ENCODE results near the gene ADAT3.

The ADAT3 gene

DNA sequence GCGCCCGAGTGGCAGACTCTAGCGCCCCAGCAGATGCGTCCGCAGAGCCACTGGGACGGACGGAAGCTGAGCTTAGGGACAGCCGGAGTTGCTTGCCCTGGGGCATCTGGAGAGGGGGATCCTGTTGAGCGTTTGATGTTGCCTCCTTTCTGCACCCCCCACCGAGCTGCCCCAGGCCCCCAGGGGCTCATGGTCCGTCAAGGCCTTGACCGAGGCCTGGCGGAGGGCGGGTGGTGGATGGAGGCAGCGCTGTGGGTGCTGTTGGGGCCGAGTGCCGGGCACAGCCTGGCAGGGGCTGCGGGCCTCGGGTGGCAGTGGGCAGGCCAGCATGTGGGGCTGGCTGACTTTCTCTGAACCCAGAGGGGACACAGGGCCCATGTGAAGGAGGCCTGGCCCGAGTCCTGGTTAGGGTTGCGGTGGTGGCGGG is 38.5 kb downstream of the ADAT3 start:
- no peak for DNase-seq

GRCh38 chr19:1944088-1944915 is 39.1 kb downstream of the ADAT3 start:
- DNase-seq: no peak

DNA sequence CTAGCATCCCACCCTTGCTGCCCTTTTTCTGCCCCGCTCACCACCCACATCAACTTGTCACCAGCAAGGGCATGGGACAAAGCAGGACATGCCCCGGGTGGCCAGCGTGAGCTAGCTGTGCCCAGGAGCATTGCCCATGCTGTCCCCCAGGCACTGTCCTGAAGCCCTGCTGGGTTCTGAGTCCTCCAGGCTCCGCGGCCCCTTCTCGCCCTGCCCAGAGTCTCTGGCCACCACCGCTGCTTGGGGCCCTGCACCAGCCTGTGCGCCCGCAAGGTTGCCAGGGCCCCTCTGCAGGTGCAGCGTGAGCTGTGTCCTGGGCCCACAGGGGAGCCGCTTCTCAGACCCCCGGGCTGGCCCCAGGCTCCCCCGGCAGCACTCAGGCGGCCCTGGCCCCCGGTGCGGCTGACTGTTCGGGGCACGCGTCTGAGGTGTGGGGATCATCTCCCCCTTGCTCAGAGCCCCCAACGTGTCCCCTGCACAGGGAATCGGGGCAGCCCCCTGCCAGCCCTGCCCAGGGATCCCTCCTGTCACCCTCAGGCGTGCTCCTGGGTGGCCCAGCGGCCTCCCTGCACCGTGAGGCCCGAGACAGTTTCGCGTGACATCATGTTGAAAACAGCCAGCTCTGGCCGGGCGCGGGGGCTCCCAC is 39.8 kb downstream of the ADAT3 start:
- DNase-seq: no peak

DNA sequence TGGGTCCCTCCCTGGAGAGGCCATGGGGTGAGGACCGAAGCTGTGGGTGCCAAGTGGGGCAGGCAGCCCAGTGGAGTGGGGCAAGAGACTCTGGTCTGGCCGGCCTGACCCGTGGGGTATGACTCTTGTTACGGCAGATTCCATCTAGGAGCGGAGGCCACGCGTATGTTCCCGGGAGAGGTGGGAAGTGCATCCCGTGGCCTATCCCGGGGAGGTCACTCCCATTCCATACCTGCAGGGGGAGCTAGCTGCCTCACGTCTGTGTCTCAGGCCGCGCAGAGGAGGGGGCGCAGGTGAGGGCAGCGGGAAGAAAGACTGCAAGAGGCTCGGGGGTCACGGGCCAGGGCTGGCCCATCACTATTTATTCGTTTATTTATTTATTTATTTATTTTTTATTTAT is 40.7 kb downstream of the ADAT3 start:
- peak; percentile 38 for DNase-seq

GRCh38 chr19:1947651-1948209 is 42.5 kb downstream of the ADAT3 start:
- DNase-seq: no peak

GRCh38 chr19:1949304-1950101 is 44.3 kb downstream of the ADAT3 start:
- DNase-seq: no peak

GRCh38 chr19:1950640-1951039 is 45.4 kb downstream of the ADAT3 start:
- DNase-seq: no peak

DNA sequence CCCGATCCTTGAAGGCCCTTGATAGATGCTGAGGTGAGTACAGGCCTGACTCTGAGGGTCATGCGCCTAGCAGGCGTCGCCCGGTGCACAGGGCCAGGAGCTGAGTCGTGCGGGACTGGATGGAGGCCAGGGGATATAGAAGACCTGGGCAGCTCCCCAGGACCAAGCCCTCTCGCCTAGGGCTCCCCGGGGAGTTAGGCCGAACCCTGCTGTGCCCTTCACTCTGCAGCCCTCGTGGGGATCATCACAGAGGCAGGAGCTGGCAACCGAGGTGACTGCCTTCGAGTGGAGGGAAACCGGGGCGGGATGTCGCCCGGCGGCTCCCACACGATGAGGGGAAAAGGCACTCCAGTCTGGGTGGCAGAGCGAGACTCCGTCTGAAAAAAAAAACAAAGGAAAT is 47.4 kb downstream of the ADAT3 start:
- no peak for DNase-seq

DNA sequence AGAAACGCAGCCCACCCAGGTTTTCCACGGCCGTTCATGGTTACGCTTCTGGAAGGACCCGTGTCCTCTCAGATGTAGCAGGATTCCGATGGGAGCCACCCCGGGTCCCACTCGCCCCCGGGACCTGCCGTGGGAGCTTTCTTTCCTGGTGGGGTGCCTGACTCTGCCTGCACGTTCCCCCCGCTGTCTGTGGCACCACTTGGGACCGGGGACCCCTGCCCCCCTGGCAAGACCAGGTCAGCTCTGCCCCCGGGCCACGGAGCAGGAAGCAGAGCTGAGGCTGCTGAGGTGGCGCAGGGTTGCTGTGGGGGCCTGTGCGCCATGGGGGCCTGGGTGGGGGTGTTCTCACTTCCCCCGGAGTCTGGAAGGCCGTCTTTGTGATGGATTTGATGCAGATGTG is 47.8 kb downstream of the ADAT3 start:
- no peak for DNase-seq

- DNase-seq: no peak
Observed at GRCh38 chr19:1953441-1954094, 48.4 kb downstream of the ADAT3 start.

DNA sequence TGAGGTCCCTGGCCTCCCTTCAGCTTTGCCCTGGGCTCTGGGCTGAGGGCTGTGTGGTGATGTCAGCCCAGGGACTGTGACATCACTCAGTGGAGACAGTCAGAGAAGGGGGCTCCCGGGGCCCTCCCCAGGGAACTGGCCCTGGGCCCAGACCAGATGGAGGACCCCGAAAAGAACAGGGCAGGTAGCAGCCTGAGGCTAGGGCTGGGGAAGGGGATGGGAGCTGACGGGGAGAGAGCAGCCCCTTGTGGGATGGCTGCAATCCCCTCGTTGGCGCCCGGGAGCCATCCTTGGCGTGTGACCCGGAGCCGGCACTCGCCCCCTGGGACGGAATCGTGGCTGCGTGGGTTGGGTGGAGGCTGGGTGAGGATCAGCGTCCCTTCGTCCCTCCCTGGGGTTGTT is 49.3 kb downstream of the ADAT3 start:
- no peak for DNase-seq

DNA sequence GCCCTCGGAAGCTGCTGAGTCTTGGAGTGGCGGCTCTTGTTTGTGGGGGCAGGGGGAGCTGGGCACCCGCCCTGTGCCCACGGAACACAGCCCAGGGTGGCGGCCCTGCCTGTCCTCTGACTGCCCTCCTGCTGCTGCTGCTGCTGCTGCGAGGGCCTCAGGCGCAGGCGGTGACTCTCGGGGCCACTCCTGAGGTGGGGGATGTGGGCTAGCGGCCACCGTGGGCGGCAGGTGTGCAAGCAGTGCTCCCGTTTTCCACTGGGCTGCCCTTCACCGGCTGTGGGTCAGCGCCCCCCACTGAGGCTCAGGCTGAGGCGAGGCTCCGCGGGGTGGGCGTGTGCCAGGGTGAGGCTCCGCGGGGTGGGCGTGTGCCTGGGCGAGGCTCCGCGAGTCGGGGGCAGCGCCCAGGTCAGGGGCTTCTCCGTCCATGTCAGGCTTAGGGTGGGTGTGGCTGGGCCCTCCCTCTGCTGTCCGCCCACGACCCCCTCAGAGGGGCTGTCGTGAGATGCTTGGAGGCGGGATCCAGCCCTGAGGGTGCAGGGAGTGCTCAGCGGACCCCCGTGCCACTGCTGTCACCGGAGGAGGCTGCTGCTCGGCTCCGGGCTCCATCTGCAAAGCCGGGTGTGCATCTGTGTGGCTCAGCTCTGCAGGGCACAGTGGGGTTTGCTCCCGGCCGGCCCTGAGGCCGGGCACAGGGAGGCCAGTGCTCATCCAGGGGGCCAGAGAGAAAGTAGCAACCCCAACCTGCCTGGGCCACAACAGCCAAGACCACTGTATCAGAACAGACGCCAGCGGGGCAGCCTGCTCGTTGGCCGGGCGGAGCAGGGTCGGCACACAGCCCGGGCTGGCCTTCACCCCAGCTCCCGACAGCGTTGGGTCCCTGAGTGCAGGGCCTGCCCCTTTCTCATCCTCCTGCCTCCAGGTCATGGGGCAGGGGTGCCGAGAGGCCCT is 50.2 kb downstream of the ADAT3 start:
- no peak for DNase-seq

DNA sequence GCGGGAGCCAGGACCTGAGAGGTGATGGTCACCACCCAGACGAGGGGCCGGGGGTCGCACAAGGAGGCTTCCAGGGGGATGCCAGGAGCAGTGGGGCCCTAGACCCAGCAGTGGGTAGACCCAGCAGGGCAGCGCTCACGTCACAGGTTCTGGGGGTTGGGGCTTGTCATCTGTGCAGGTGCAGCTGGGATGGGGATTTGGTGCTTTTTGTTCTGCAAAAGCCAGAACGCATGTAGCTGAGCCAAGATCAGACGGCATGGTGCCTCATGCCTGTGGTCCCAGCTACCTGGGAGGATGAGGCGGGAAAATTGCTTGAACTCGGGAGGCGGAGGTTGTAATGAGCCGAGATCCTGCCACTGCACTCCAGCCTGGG is 50.9 kb downstream of the ADAT3 start:
- DNase-seq: no peak

GRCh38 chr19:1956868-1957492 is 51.8 kb downstream of the ADAT3 start:
- no peak for DNase-seq

DNA sequence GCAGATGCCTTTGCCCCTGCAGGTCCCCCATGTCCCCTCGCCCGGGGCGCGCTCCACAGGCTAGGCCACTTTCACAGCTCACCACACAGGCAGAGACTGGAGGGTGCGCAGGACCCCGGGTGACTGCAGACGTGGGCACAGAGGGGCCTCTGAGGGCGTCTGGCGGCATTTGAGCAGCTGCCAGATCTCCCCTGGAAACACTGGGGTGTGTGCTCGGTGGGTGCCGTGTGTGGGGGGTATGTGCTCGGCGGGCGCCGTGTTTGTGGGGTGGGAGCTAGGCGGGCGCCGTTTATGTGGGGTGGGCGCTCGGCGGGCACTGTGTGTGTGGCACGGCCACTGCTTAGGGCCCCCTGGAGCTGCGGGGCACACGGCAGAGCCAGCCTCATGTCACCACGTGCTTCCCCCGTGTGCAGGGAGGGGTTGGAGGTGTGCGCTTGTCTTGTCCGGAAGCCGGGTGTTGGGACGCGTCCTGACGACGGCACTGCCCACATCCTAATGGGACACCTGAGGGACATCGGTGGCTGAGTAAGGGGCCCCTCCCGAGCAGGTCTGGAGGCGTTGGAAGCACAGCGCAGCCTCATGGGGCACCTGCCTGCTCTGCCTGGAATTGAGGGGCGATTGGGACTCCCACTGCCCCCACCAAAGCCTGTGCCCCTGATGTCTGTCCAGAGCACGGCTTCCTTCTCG is 52.5 kb downstream of the ADAT3 start:
- no peak for DNase-seq

DNA sequence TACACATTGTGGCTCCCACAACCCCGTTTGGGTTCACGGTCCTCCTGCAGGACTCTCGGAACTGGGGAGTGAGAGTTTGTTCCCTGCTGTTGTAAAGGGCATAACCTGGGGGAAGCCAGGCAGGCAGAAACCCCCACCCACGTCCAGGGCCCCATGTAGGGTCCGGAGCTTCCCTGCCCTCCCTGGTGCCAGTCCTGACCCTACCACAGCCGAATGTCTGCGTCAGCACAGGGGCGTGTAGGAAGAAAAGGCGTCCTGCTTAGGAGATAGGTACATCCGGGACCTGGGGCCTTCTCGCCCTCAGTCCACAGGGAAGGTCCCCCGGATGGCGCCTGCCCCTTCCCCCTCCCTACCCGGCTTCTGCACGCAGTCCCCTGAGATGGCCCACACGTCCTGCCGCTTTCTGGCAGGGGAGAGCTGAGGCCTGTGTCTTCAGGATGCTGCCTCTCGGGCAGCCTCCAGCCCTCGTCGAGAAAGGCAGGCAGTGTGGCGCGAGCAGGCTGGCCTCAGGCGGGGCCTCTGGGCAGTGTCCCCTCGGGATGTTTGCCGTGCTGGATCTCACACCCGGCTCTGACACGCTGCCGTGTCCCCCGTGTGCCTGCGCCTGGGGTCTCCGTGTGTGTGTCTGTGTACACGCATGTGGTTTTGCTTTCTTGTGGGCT is 54.9 kb downstream of the ADAT3 start:
- DNase-seq: no peak

- no peak for DNase-seq
Observed at GRCh38 chr19:1961000-1961883, 56.0 kb downstream of the ADAT3 start.

- DNase-seq: no peak
Observed at GRCh38 chr19:1962674-1963073, 57.5 kb downstream of the ADAT3 start.

Data from fibroblast of skin of right biceps (primary cell).